Activated T-helper 17 cell treated with anti-CD3 and anti-CD28 coated beads, Interleukin-2, amount 50 U/mL, for 72 hours (primary cell): ENCODE measurements around the gene BCAS3. TPM values are rescaled to one million over a fixed set of nuclear protein-coding genes. Genes with fewer than 3 reads are reported as not detected.
A peak's percentile ranks its signal among the peaks of the same experiment; 100 is the strongest.

Source experiments
- ATAC-seq: fragments of 150-1000 bp; cut with Tn5 transposase; replicated peaks from 2 replicates; pipeline ENCODE4 v1.10.0; 2021; ENCODE audit warnings: mild to moderate bottlenecking, moderate library complexity
- H3K27ac Mint-ChIP-seq: one replicate; pipeline ENCODE4 v1.8.0; 2022; ENCODE audit warnings: mixed read lengths
- H3K27me3 Mint-ChIP-seq: one replicate; pipeline ENCODE4 v1.8.0; 2022; ENCODE audit warnings: mixed read lengths
- H3K36me3 Mint-ChIP-seq: one replicate; pipeline ENCODE4 v1.8.0; 2022; ENCODE audit warnings: low read depth, mild to moderate bottlenecking, mixed read lengths
- H3K4me1 Mint-ChIP-seq: one replicate; pipeline ENCODE4 v1.8.0; 2022; ENCODE audit warnings: mixed read lengths
- H3K4me3 Mint-ChIP-seq: one replicate; pipeline ENCODE4 v1.8.0; 2022; ENCODE audit warnings: mild to moderate bottlenecking, mixed read lengths
- H3K9me3 Mint-ChIP-seq: one replicate; pipeline ENCODE4 v1.8.0; 2022; ENCODE audit warnings: mixed read lengths
- total RNA-seq, 2 donors: library from RNA; stranded (reverse); gene quantifications; one replicate each; pipeline ENCODE4 v1.2.3, GENCODE V29; 2022

BCAS3 gene
- total RNA-seq, 2 donors from 2014 or later = 11.6 to 15.0 TPM

DNA sequence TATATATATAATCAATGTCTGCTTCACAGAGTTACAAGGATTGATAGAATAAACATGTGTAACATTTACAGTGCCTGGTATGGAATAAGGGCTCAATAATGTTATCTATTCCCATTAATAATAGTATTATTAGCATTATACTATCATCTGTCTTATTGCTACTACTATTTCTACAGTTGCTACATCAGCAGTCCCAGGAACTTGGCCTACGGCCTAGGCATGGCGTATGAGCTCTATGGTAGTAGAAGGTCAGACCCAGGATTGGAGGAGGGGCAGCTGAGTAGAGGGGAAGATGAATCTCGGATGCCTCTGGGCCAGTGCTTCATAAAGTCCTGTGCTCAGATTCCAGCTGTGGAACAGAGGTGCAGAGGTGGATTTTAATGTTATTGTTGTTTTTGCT lies 575.7 kb downstream of the BCAS3 start:
- Mint-ChIP-seq H3K27ac (no peak overlapping the region), H3K4me3 (no peak overlapping the region), H3K4me1 (peaks cover 6% of the 10 kb centered on the region), H3K27me3 (no peaks in the 10 kb centered on the region), H3K36me3 (no peaks in the 10 kb centered on the region), H3K9me3 (no peaks in the 10 kb centered on the region)
- no peak for ATAC-seq

GRCh38 chr17:61253937-61254574 lies 576.4 kb downstream of the BCAS3 start:
- no peaks in the 10 kb centered on the region for H3K36me3 Mint-ChIP-seq
- no peak for ATAC-seq
- H3K9me3 Mint-ChIP-seq = no peaks in the 10 kb centered on the region
- peaks cover 6% of the 10 kb centered on the region for H3K4me1 Mint-ChIP-seq
- no peak overlapping the region for H3K4me3 Mint-ChIP-seq
- H3K27ac Mint-ChIP-seq = no peak overlapping the region
- no peaks in the 10 kb centered on the region for H3K27me3 Mint-ChIP-seq

DNA sequence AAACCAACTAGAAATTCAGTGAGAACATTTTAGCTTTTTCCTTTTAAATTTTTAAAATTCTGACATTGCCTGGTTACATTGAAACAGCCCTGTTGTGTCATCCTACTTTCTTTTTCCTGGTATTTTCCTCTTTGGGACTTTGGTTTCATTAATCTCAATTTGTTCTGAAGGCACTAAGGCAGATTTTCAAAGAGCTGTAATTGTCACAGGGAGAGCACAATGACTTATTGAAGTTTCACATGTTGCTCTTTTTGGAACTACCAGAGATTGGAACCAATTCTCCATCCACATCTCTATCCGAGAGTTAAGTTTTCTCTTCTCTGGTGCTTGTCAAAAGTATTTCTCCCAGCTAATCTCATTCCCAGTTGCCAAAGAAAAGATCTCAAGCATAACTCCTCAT lies 577.3 kb downstream of the BCAS3 start:
- H3K36me3 Mint-ChIP-seq = no peaks in the 10 kb centered on the region
- no peak overlapping the region for H3K27ac Mint-ChIP-seq
- no peaks in the 10 kb centered on the region for H3K9me3 Mint-ChIP-seq
- peaks cover 6% of the 10 kb centered on the region for H3K4me1 Mint-ChIP-seq
- H3K4me3 Mint-ChIP-seq = no peak overlapping the region
- no peaks in the 10 kb centered on the region for H3K27me3 Mint-ChIP-seq
- ATAC-seq = no peak

GRCh38 chr17:61255647-61256046 lies 578.0 kb downstream of the BCAS3 start:
- H3K27ac Mint-ChIP-seq = no peak overlapping the region
- no peaks in the 10 kb centered on the region for H3K36me3 Mint-ChIP-seq
- no peaks in the 10 kb centered on the region for H3K9me3 Mint-ChIP-seq
- no peak for ATAC-seq
- H3K4me3 Mint-ChIP-seq = no peak overlapping the region
- H3K4me1 Mint-ChIP-seq = peaks cover 6% of the 10 kb centered on the region
- no peaks in the 10 kb centered on the region for H3K27me3 Mint-ChIP-seq

DNA sequence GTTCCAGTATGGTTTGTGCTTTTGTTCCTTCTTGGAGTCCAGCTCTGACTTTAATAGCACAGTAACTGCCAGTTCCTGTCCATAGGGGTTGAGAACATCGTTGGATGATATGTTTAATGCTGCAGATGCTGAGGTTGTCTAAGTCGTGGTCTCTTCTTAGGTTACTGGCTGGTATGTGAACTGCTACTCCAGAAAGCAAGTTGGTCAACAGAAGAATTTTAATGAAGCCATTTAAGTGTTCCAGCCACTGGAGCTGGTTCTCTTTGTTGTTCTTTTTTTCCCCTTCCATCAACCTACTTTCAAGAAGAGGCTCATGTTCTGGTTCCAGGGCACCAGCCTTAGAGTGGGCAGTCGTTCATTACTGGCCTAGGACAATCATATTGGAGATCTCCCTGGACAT lies 581.7 kb downstream of the BCAS3 start:
- Mint-ChIP-seq H3K4me1 (peaks cover 6% of the 10 kb centered on the region), H3K4me3 (no peak overlapping the region), H3K9me3 (no peaks in the 10 kb centered on the region), H3K27ac (no peak overlapping the region), H3K36me3 (no peaks in the 10 kb centered on the region), H3K27me3 (no peaks in the 10 kb centered on the region)
- ATAC-seq = no peak

DNA sequence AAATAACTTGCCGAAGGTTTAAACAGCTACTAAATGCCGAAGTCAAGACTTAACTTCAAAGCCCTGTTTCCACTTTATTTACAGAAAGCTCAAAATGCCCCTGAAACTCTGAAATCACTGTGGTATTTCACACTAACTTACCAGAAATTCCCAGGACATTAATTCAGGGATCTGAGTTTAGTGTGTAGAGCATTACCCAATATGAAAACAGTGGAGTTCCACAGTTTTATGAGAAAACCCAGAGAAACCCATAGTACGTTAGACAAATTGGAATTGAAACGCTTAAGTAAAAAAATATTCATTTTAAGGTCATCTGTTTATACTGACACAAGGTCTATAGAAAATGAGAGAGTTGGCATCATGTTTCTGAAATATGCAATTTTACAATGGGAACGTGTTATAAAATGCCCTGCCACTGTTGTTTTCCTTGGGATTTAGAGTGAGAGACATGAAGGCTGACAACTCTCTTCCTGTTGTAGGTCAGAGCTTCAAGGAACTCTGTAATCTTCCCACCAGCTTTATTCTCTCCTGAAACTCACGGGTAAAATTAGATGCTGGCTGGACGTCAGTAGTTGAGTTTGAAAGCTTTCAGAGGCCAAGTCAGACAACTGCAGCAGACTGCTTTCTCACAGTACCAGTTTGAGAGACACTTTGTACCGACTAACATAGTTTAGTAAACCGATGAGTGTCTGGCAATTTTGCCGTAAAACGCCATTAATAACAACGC lies 582.6 kb downstream of the BCAS3 start:
- no peak overlapping the region for H3K4me3 Mint-ChIP-seq
- H3K27me3 Mint-ChIP-seq = no peaks in the 10 kb centered on the region
- H3K27ac Mint-ChIP-seq = no peak overlapping the region
- H3K36me3 Mint-ChIP-seq = no peaks in the 10 kb centered on the region
- peaks cover 2% of the 10 kb centered on the region for H3K4me1 Mint-ChIP-seq
- H3K9me3 Mint-ChIP-seq = no peaks in the 10 kb centered on the region
- ATAC-seq = no peak

- no peaks in the 10 kb centered on the region for H3K36me3 Mint-ChIP-seq
- no peaks in the 10 kb centered on the region for H3K27me3 Mint-ChIP-seq
- H3K4me1 Mint-ChIP-seq = no peaks in the 10 kb centered on the region
- H3K4me3 Mint-ChIP-seq = no peak overlapping the region
- H3K9me3 Mint-ChIP-seq = no peaks in the 10 kb centered on the region
- no peak overlapping the region for H3K27ac Mint-ChIP-seq
- no peak for ATAC-seq
Measured at GRCh38 chr17:61261001-61261637, 583.5 kb downstream of the BCAS3 start.

- Mint-ChIP-seq H3K9me3 (no peaks in the 10 kb centered on the region), H3K36me3 (no peaks in the 10 kb centered on the region), H3K4me3 (no peak overlapping the region), H3K27me3 (no peaks in the 10 kb centered on the region), H3K27ac (no peak overlapping the region), H3K4me1 (peaks cover 3% of the 10 kb centered on the region)
- no peak for ATAC-seq
Measured at GRCh38 chr17:61265397-61265796, 587.7 kb downstream of the BCAS3 start.

GRCh38 chr17:61267847-61268246 lies 590.2 kb downstream of the BCAS3 start:
- no peak overlapping the region for H3K27ac Mint-ChIP-seq
- ATAC-seq = peak; percentile 62
- no peaks in the 10 kb centered on the region for H3K9me3 Mint-ChIP-seq
- no peak overlapping the region for H3K4me3 Mint-ChIP-seq
- no peaks in the 10 kb centered on the region for H3K36me3 Mint-ChIP-seq
- peaks cover 3% of the 10 kb centered on the region for H3K4me1 Mint-ChIP-seq
- H3K27me3 Mint-ChIP-seq = no peaks in the 10 kb centered on the region

DNA sequence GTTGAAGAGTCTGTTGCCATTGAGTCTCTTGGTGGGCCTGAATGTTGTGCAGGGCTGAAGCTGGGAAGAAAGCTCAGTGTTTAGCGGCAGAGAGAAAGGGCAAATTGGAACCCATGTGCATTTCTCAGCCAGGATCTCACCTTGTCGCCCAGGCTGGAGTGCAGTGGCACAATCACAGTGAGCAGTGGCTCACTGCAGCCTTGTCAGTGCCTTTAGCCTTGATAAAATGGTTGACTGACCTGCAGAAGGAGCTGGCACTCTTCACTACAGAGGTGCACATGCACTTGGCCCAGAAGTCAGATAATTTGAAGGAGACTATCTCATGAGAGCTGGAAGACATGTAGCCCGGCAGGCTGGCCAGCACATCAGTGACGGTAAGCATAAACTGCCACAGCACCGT lies 597.7 kb downstream of the BCAS3 start:
- Mint-ChIP-seq H3K4me1 (peaks cover 5% of the 10 kb centered on the region), H3K27ac (no peak overlapping the region), H3K4me3 (no peak overlapping the region), H3K36me3 (no peaks in the 10 kb centered on the region), H3K9me3 (no peaks in the 10 kb centered on the region), H3K27me3 (no peaks in the 10 kb centered on the region)
- no peak for ATAC-seq

- Mint-ChIP-seq H3K36me3 (no peaks in the 10 kb centered on the region), H3K27ac (no peak overlapping the region), H3K27me3 (no peaks in the 10 kb centered on the region), H3K4me1 (peaks cover 8% of the 10 kb centered on the region), H3K4me3 (no peak overlapping the region), H3K9me3 (no peaks in the 10 kb centered on the region)
- no peak for ATAC-seq
Measured at GRCh38 chr17:61276806-61277205, 599.2 kb downstream of the BCAS3 start.

- peak overlapping the region; percentile 7 for H3K27ac Mint-ChIP-seq
- peaks cover 8% of the 10 kb centered on the region for H3K4me1 Mint-ChIP-seq
- H3K9me3 Mint-ChIP-seq = no peaks in the 10 kb centered on the region
- ATAC-seq = peak; percentile 49
- no peak overlapping the region for H3K4me3 Mint-ChIP-seq
- H3K27me3 Mint-ChIP-seq = no peaks in the 10 kb centered on the region
- H3K36me3 Mint-ChIP-seq = peaks cover 4% of the 10 kb centered on the region
Measured at GRCh38 chr17:61279476-61280145, 602.0 kb downstream of the BCAS3 start.

DNA sequence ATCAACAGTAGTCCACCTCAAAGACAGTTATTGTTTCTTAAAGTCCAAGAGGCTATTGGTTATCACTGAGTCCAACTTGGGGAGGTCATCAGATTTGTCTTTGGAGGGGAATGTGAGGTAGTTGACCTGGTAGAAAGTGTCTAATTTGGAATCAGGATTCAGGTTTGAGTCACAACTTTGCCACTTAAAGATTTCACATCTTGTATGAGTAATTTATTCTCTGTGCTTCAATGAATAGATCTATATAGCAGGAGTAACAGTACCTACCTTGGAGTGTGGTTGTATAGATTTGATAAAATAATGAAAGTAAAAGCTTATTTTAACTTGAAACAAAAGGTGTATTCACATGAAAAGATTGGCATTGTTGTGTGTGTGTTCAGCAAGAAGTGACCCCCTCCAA lies 602.7 kb downstream of the BCAS3 start:
- H3K27me3 Mint-ChIP-seq = no peaks in the 10 kb centered on the region
- H3K36me3 Mint-ChIP-seq = peaks cover 4% of the 10 kb centered on the region
- peaks cover 8% of the 10 kb centered on the region for H3K4me1 Mint-ChIP-seq
- peak; percentile 76 for ATAC-seq
- H3K27ac Mint-ChIP-seq = peak overlapping the region; percentile 7
- H3K9me3 Mint-ChIP-seq = no peaks in the 10 kb centered on the region
- H3K4me3 Mint-ChIP-seq = no peak overlapping the region

DNA sequence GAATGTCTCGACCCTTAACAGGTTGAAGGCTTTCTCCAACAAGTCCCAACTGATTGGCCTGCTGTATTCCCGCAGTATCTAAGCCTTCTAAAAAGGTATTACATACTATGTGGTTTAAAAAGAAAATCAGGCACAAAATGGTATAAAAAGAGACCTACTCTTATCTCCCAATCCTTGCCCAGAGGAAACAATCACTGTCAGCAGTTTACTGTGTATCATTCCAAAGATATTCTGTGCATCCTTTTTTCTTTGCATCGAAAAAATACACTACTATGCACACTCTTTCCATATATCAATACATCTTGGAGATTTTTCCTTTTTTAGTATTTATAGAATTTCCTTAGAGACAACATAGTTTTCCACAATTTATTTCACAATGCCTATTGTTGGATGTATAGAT lies 603.2 kb downstream of the BCAS3 start:
- Mint-ChIP-seq H3K4me1 (peaks cover 8% of the 10 kb centered on the region), H3K4me3 (no peak overlapping the region), H3K27me3 (no peaks in the 10 kb centered on the region), H3K9me3 (no peaks in the 10 kb centered on the region), H3K36me3 (peaks cover 4% of the 10 kb centered on the region), H3K27ac (no peak overlapping the region)
- ATAC-seq = no peak

GRCh38 chr17:61282377-61282776 lies 604.7 kb downstream of the BCAS3 start:
- Mint-ChIP-seq H3K4me1 (peaks cover 8% of the 10 kb centered on the region), H3K36me3 (peaks cover 4% of the 10 kb centered on the region), H3K9me3 (no peaks in the 10 kb centered on the region), H3K27ac (no peak overlapping the region), H3K27me3 (no peaks in the 10 kb centered on the region), H3K4me3 (no peak overlapping the region)
- ATAC-seq = no peak
